Sciatic nerve (tissue), 2 donors: ENCODE data around the gene DNAI1. TPM values are rescaled to one million over a fixed set of nuclear protein-coding genes. Genes with fewer than 3 reads are reported as not detected.
"Not testable (repeated sequence)": the region's sequence is repeated elsewhere in the genome, so short reads cannot be mapped to it uniquely, and the experiment has no call there.

Experiments used
- ATAC-seq: fragments of 200-7000 bp; cut with Tn5 transposase; one replicate; pipeline ENCODE4 v1.9.1; 2020; ENCODE audit warnings: mild to moderate bottlenecking, moderate library complexity
- DNase-seq: peaks from one replicate; pipeline ENCODE4 v3.0.0-alpha.2; 2020; ENCODE audit warnings: low spot score
- intact Hi-C: fragments of 100-400 bp; cut with DNase I; formaldehyde crosslinking; loops from one replicate; pipeline ENCODE4 v1.14.2; 2022
- total RNA-seq: library from RNA; stranded (reverse); fragmentation: NEBNext Ultra II Directional; extraction: Animal tissue kit (Norgen Biotek cat#: 25700); gene quantifications from one replicate; pipeline ENCODE4 v1.2.1, GENCODE V29; 2021
- donor health status: DM: no; HTN: no; CAD: no.
- donor health status: DM: no; HTN: no; CAD: no.

DNAI1 gene
- total RNA-seq, 1 donor from 2014 or later: 0.58 TPM

DNA sequence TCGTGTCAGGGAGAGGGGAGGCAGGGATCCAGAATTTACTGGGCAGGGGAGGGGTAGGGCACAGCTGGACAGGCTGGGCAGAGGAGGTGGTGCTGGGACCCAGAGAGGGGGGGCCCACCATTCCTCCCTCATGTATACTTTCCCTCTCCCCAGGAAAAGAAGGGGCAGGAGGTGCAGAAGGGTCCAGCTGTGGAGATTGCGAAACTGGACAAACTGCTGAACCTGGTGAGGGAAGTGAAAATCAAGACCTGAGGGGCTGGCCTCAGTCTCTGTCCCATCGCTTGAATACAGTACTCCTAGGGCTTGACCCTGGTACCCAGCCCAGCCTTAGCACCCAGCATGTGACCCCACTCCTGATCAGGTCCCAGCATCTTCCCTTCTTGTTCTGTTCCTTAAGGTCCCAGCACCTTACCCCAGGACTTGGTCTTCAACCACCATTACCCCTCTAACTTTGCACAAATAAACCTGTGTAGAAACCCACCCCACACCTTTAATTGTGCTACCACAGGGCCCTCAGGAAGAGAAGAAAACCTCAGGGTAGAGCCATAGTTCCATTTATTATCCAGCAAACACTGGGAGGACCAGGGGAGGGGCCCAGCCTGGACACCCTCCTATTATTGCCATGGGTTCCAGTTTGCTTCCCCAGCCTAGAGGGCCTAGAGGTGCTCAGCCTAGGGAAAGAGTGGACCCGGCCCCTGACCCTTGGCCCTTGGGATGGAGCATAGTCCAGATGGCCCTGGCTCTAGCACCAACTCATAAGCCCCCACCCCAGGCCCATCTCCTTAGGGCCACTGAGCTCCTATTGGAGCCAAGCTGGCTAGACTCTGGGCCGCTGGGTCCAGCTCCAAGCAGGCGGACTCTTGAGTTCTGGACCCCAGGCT is 62.1 kb downstream of the DNAI1 start:
- ATAC-seq: no peak
- no peak for DNase-seq
- intact Hi-C loops: no loop called here

DNA sequence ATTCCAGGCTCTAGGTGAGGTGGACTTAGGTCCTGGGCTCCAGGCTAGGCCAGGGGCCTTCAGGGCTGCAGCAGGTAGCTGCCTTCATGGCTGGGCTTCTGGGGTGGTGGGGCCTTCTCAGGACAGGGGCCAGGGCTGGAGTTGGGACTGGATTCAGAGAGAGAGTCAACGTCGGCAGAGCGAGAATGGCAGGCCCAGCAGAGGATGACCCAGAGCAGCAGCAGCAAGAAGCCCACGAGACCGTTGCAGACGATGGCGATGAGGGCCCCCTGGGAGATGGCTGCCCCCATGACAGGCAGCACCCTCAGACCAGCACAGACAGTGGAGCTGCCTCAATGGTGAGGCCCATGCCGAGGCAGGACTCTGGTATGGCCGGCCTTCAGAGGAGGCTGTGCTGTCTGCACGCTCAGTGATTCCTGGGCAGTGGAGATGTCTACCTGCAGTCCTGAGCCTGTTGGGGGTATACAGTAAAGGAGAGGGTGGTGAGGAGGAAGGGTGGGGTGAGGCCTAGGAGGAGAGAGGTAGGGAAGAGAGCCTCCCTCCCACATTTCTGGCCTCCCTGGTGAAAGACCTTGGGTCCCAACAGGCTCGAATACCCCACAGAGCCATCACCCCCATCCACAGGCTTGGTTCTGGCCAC is 62.9 kb downstream of the DNAI1 start:
- DNase-seq (peak; percentile 51), ATAC-seq (no peak)
- intact Hi-C loops: no loop called here

DNA sequence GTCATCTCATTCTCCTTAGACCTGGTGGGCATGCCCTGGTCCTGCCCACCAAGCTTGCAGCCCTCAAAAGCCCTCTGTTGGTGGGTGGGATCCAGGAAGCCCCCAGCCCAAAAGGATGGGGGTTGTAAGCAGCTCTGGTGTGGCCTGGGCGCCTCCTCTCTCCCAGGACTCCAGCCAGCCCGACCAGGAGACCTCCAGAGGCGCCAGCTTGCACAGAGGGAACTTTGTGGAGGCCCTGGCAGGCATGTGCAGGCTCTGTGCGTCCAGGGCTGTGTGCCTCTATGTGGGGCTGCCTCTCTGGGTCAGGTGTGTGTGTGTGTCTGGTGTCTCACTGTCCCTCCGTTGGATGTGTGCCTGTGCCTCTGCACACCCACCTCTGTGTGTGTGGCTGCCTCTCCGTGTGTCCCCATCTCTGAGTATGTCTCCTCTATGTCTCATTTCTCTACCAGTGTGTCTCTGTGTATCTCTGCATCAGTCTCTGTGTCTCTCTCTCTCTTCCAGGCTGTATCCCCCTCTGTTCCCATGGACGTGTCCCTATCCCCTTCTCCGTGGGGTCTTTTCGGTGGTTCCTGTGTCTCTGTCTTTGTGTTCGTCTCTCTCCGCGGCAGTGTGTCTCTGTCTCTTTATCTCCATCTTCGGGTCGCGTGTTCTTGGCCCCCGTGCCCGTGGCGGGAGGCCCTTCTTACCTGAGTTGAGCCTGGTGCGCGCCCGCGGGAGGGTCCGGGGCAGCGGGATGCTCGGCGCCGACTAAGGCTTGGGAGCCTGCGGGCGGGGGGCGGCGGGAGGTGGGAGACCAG is 63.7 kb downstream of the DNAI1 start:
- ATAC-seq (peak; percentile 7), DNase-seq (peak; percentile 54)
- intact Hi-C loops: no loop called here

DNA sequence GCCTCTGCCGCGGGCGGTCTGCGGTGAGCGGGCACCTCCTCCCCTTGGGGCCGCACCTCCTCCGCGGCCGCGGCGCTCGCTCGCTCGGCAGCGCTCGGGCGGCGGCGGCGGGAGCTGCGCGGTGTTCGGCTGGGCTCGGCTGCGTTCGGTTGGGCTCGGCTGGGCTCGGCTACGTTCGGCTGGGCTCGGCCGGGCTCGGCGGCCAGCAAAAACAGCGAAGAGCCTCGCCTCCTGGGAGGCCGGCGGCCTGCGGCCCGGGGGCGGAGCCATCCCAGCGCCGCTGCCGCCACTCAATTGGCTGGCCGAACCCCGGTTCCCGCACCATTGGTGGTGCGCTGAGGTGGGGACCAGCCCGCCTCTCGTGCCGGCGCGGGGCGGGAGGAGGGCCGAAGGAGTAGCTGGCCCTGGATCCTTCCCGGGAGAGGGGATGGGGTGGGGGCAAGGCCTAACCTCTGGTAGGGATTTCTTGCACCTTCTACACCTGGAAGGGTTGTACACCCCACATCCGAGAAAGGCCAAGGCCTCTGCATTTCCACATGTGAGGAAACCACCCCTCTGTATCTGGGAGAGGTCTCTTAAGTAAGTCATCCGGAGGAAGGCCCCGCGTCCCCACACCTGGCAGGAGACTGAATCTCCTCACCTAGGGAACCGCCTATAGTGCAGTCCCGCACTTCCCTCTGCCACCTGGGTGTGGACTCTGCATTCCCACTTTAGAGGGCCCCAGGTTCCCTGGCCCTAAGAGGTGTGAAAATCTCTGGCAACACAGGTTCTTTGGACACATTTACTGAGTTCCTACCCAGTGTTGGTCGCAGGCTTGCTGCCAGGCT is 64.6 kb downstream of the DNAI1 start, which contains the start of gene ENHO:
TSS of gene ENHO (minus strand) at position 20 of the 827 bp plus-strand sequence. CDS start 1,295 bp downstream, outside the sequence.
- ATAC-seq (peak; percentile 96), DNase-seq (peak; percentile 92)
- intact Hi-C loops: no loop called here

DNA sequence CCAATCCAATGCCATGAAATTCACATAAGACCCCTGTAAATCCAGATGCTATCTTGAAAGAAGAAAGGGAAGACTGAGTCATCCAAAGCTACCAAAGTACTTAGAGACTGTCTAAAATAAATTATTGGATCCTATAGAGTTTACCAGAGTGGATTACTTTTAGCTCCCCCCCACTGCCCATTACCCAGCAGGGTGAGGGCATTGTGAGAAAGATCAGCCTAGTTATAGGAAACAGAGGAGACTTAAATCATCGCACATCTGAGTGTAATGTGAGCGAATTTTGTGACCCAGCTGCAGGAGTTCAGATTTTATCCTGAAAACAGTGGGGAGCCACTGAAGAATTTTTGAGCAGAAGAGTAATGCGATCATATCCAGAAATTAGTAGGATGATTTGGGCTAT is 65.7 kb downstream of the DNAI1 start:
- ATAC-seq: no peak
- DNase-seq: no peak
- intact Hi-C loops: no loop called here

DNA sequence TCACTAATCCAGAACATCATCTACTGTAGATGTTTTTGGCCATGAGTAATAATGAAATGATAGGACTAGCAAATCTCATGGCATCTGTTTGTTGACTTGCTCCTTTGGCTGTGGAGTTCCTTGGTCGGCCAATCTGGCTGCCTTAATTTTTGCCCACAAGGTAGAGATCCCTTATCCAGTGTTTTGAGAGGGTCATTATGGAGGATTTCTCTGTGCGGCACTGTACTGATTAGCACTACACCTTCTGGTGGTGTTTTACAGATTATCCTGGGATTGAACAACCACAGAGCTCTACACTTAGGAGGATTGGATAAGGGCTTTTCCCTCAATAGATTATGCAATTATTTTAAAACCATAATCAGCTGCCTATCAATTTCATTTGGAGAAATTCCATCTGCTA is 67.4 kb downstream of the DNAI1 start:
- DNase-seq: no peak
- no peak for ATAC-seq
- intact Hi-C loops: no loop called here

DNA sequence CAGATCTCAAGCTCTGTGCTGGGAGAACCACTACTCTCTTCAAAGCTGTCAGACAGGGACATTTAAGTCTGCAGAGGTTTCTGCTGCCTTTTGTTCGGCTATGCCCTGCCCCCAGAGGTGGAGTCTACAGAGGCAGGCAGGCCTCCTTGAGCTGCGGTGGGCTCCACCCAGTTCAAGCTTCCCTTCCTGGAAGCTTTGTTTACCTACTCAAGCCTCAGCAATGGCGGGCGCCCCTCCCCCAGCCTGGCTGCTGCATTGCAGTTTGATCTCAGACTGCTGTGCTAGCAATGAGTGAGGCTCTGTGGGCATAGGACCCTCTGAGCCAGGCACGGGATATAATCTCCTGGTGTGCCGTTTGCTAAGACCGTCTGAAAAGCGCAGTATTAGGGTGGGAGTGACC is 73.4 kb downstream of the DNAI1 start:
- ATAC-seq, intact Hi-C loops, DNase-seq: not testable (repeated sequence)

DNA sequence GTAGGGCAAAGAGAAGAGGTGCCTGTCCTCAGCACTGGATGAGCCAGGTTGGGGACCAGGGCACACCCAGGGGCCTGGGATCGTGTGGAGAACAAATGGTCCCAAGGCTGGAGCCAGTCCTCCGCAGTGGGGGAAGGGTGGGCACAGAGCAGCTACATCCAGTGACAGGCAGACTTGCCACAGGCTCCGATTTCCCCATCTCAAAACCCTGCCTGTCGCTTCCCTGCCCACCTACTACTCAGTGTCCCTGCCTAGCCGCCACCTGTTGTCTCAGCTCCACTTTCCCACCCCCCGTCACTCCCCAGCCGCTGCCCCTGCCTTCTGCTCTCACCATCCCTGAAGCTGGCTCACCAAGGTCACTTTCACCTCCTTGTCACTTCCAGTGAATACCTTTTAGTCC is 78.1 kb downstream of the DNAI1 start:
- no peak for DNase-seq
- no peak for ATAC-seq
- intact Hi-C loops: no loop called here

DNA sequence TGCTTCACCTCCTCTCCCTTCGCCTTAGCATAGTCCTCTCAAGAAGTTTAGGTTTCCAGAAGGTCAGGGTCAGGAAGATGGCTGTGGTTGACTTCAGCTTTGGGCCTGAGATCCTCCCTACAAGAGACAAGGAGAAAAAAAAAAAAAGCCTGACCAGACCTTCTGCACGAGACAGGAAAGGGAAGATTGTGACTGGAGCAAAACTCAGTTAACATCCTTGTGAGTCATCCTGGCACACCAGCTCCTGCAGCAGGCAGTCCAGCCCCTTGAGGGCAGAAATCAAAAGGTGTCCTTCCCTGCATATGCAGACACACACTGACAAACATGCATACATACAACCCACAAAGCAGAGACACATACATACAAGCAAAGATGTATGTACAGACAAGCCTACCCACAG is 82.2 kb downstream of the DNAI1 start:
- DNase-seq (no peak), ATAC-seq (no peak)
- intact Hi-C loops: loop anchor here (10.0 kb wide), 1 partner anchor 46 kb away; no protein-coding TSS in a partner anchor

DNA sequence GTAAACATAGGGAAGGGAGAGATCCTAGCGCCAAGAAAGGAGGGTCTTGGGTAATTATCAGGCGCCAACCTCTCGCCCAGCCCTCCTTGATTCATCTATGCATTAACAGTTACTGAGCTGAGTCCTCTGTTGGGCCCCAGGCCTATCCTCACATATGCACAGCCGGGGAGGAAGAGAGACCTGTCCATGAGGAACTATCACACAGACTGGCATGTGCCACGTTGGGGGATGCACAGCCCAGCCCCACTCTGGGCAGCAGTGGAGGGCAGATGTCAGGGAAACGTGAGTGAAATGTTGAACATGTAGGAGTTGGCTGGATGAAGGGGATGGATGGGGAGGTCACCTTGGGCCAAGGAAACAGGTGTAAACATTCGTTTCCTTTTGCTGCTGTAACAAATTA is 82.9 kb downstream of the DNAI1 start:
- ATAC-seq (no peak), DNase-seq (no peak)
- intact Hi-C loops: loop anchor here (10.0 kb wide), 1 partner anchor 47 kb away; no protein-coding TSS in a partner anchor

DNA sequence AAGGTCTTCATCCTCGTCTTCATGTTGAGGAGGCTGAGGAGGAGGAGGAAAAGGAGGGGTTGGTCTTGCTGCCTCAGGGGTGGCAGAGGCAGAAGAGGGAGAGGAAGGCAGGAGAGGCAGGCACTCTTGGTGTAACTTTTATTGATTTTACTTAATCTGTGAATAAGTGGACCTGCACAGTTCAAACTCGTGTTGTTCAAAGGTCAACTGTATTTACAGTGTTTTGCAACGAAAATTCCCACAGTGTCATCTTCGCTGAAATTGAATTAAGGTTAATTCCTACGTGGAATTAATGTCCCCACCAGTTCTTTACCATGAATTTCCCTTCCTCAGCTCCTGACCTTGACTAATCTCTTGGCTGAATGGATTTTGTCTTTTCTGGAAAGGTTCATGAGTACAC is 85.4 kb downstream of the DNAI1 start:
- DNase-seq (no peak), ATAC-seq (no peak)
- intact Hi-C loops: loop anchor here (10.0 kb wide), 1 partner anchor 49 kb away; no protein-coding TSS in a partner anchor

DNA sequence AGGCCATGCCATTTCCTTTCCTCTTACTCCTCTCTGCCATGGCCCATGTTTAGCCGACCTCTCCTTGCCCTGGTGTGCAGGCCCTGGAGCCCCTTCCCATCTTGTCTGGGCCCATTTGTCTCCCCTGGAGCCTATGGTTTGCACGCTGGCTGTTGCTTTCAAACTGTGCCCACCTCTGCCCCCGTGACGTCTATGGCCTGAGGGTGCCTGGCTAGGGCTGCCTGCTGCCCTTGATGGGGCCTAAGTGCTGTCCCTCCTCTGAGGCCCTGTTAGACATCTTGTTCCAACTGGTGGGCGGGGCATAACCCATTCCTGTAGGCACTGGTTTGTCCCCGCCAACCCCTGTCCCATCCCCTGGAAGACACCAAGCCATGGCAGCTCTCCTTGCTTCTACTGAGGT is 86.9 kb downstream of the DNAI1 start:
- intact Hi-C loops: loop anchor here (5.0 to 10.0 kb wide), 3 partner anchors 47 to 143 kb away; no protein-coding TSS in a partner anchor
- ATAC-seq: no peak
- DNase-seq: no peak

DNA sequence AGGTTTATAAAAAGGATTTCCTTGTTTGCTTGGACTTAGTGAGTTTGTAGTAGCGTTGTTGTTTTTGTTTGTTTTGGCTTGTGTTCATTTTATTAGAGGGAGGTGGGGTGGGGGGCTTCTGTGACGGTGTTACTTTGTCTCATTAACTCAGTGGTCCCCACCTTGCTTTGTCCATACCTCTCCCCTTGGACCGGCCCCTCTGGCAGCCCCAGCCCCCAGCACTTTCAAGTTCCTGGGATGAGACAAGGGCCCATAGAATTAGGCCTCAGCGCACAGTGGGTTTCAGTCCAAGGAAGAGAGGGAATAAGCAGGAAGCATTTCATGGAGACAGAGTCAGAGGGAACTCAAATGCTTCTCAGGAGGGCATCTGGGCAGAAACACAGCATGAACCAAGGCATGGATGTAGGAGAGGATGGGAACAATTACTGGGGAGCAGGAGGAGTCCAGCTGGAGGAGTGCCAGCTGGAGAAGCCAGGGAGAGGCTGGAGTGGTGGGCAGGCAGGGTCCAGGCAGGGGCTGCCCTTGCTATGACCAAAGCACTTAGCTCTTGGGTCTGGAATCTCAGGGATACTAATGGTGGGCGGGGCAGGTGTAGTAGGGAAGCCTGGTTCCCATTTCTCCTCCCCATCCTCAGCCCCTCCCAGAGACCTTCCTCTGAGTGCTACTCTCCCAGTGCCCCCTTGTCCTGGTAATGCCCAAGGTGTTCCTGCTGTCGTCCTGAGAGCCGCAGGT is 87.7 kb downstream of the DNAI1 start:
- DNase-seq (no peak), ATAC-seq (no peak)
- intact Hi-C loops: loop anchor here (5.0 to 10.0 kb wide), 3 partner anchors 46 to 144 kb away; no protein-coding TSS in a partner anchor

DNA sequence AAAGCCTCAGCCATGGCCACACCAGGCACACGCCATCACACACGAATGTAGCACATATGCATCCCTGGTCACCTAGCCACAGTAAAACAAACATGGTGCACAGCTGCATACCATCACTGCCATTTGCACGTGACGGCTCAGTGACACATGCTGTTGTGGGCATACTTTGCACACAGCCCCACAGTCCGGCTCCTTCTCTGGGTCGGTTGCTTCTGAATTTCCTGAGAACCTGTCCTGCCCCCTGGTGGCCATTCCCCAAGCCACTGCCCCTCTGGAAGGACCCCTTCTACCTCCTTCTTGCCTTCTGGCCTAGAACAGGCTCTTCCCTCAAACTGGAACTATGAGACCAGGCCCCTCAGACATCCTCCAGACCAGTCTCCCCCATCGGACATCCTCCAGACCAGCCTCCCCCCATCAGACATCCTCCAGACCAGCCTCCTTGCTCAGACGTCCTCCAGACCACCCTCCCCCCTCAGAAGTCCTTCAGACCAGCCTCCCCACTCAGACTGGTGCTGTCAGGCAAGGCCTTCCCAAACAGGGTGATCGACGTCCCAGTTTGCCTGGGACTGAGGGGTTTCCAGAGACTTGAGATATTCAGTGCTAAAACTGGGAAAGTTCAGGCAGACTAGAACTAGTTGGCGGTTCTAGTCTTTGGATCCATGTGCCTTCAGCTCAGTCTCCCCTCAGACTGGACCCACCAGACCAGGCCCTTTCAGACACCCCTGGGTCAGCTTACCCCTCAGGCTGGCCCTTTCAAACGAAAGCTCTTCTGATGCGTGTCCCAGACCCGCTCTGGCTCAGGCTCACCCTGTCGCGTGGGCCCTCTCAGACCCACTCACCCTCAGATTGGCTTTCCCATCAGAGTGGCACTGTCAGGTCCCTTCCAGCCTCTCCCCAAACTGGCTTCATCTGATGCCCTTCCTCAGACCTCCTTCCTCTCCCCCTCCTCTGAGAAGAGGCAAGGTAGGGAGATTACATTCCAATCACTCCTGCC is 88.5 kb downstream of the DNAI1 start:
- intact Hi-C loops: loop anchor here (5.0 to 10.0 kb wide), 3 partner anchors 45 to 145 kb away; no protein-coding TSS in a partner anchor
- DNase-seq (peak; percentile 85), ATAC-seq (peak; percentile 76)

DNA sequence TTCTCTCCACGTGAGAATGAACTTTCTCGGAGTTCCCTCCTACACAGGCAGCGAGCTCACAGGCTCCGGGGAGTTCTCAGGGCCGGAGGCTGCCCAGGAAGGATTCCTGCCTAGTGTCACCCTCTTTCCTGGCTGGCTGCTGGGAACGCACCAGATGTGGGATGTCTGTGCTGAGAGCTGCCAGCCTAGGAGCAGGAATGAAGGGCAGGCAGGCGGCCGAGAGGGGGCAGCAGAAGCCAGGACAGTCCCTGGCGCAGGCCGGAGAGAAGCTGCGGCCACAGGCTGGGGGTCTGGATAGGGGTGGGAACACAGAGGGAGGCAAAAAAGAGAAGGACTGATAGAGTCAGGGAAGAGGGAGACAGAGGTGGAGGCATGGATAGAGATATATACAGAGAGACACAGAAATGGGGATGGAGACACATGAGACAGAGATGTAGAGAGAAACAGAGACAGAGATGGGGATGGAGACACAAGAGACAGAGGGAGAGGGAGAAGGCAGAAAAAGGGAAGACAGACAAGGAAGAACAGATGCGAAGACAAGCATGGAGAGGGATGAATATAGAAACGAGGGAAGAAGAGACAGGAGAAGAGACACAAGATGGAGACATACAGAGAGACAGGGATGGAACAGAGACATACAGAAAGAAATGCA is 89.5 kb downstream of the DNAI1 start:
- ATAC-seq: peak; percentile 92
- intact Hi-C loops: loop anchor here (5.0 to 10.0 kb wide), 3 partner anchors 44 to 146 kb away; no protein-coding TSS in a partner anchor
- DNase-seq: peak; percentile 88

DNA sequence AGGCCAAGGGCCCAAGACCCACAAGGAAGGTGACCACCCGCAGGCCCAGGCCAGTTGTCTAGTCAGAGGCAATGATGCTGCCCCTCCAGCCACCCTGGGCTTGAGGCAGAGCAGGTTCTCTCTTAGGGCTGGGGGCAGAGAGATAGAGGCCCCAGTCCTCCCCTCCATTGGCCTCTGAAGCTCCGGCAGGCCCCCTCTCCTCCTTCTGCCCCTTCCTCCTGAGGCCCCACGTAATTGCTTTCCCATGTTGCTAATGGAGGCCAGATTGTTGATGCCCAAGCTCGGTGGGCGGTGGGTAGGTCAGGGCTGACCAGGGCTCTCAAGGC is 90.8 kb downstream of the DNAI1 start:
- ATAC-seq (no peak), DNase-seq (no peak)
- intact Hi-C loops: loop anchor here (5.0 to 10.0 kb wide), 3 partner anchors 43 to 147 kb away; no protein-coding TSS in a partner anchor
